ENCODE measurements around the gene GRIK4.

The GRIK4 gene

GRCh38 chr11:120511820-120512738 is 531 bp downstream of the GRIK4 start:
- H3K9ac ChIP-seq (ENCODE audit: low read length), result no peak overlapping the region
- H3K27me3 ChIP-seq (ENCODE audit: control insufficient read depth, insufficient read depth, low read length), result peaks cover 49% of the 10 kb centered on the region
- H3K4me1 ChIP-seq (ENCODE audit: control insufficient read depth, low read depth, low read length), result peaks cover 5% of the 10 kb centered on the region
- H3K27ac ChIP-seq (ENCODE audit: low read length), result no peak overlapping the region
- no peaks in the 10 kb centered on the region for H3K36me3 ChIP-seq (ENCODE audit: control insufficient read depth, low read depth, low read length)
- H3K4me3 ChIP-seq (ENCODE audit: low read length), result peak overlapping the region; percentile 45
- H3K9me3 ChIP-seq (ENCODE audit: control insufficient read depth, low read depth, low read length), result no peaks in the 10 kb centered on the region

GRCh38 chr11:120512739-120513435 is 1.3 kb downstream of the GRIK4 start:
- H3K9me3 ChIP-seq (ENCODE audit: control insufficient read depth, low read depth, low read length), result no peaks in the 10 kb centered on the region
- no peak overlapping the region for H3K9ac ChIP-seq (ENCODE audit: low read length)
- peaks cover 53% of the 10 kb centered on the region for H3K27me3 ChIP-seq (ENCODE audit: control insufficient read depth, insufficient read depth, low read length)
- H3K4me1 ChIP-seq (ENCODE audit: control insufficient read depth, low read depth, low read length), result peaks cover 10% of the 10 kb centered on the region
- no peak overlapping the region for H3K27ac ChIP-seq (ENCODE audit: low read length)
- H3K36me3 ChIP-seq (ENCODE audit: control insufficient read depth, low read depth, low read length), result no peaks in the 10 kb centered on the region
- H3K4me3 ChIP-seq (ENCODE audit: low read length), result no peak overlapping the region

GRCh38 chr11:120513436-120514315 is 2.1 kb downstream of the GRIK4 start:
- Histone ChIP-seq H3K9ac (ENCODE audit: low read length) (no peak overlapping the region), H3K36me3 (ENCODE audit: control insufficient read depth, low read depth, low read length) (no peaks in the 10 kb centered on the region), H3K27me3 (ENCODE audit: control insufficient read depth, insufficient read depth, low read length) (peaks cover 58% of the 10 kb centered on the region), H3K9me3 (ENCODE audit: control insufficient read depth, low read depth, low read length) (no peaks in the 10 kb centered on the region), H3K4me1 (ENCODE audit: control insufficient read depth, low read depth, low read length) (peaks cover 10% of the 10 kb centered on the region), H3K27ac (ENCODE audit: low read length) (no peak overlapping the region), H3K4me3 (ENCODE audit: low read length) (no peak overlapping the region)

- Histone ChIP-seq H3K9ac (ENCODE audit: low read length) (no peak overlapping the region), H3K4me3 (ENCODE audit: low read length) (no peak overlapping the region), H3K4me1 (ENCODE audit: control insufficient read depth, low read depth, low read length) (peaks cover 10% of the 10 kb centered on the region), H3K36me3 (ENCODE audit: control insufficient read depth, low read depth, low read length) (no peaks in the 10 kb centered on the region), H3K27ac (ENCODE audit: low read length) (no peak overlapping the region), H3K9me3 (ENCODE audit: control insufficient read depth, low read depth, low read length) (no peaks in the 10 kb centered on the region), H3K27me3 (ENCODE audit: control insufficient read depth, insufficient read depth, low read length) (peaks cover 54% of the 10 kb centered on the region)
Measured at GRCh38 chr11:120514541-120515121, 3.1 kb downstream of the GRIK4 start.

GRCh38 chr11:120515186-120515723 is 3.7 kb downstream of the GRIK4 start:
- no peak overlapping the region for H3K27ac ChIP-seq (ENCODE audit: low read length)
- no peak overlapping the region for H3K4me3 ChIP-seq (ENCODE audit: low read length)
- H3K9ac ChIP-seq (ENCODE audit: low read length), result no peak overlapping the region
- no peaks in the 10 kb centered on the region for H3K36me3 ChIP-seq (ENCODE audit: control insufficient read depth, low read depth, low read length)
- H3K9me3 ChIP-seq (ENCODE audit: control insufficient read depth, low read depth, low read length), result no peaks in the 10 kb centered on the region
- H3K4me1 ChIP-seq (ENCODE audit: control insufficient read depth, low read depth, low read length), result peaks cover 10% of the 10 kb centered on the region
- H3K27me3 ChIP-seq (ENCODE audit: control insufficient read depth, insufficient read depth, low read length), result peaks cover 48% of the 10 kb centered on the region

GRCh38 chr11:120516461-120517389 is 5.2 kb downstream of the GRIK4 start:
- Histone ChIP-seq H3K27me3 (ENCODE audit: control insufficient read depth, insufficient read depth, low read length) (peaks cover 47% of the 10 kb centered on the region), H3K36me3 (ENCODE audit: control insufficient read depth, low read depth, low read length) (no peaks in the 10 kb centered on the region), H3K4me3 (ENCODE audit: low read length) (no peak overlapping the region), H3K27ac (ENCODE audit: low read length) (no peak overlapping the region), H3K9ac (ENCODE audit: low read length) (no peak overlapping the region), H3K4me1 (ENCODE audit: control insufficient read depth, low read depth, low read length) (peaks cover 10% of the 10 kb centered on the region), H3K9me3 (ENCODE audit: control insufficient read depth, low read depth, low read length) (no peaks in the 10 kb centered on the region)

- H3K9ac ChIP-seq (ENCODE audit: low read length), result no peak overlapping the region
- H3K36me3 ChIP-seq (ENCODE audit: control insufficient read depth, low read depth, low read length), result no peaks in the 10 kb centered on the region
- peaks cover 10% of the 10 kb centered on the region for H3K4me1 ChIP-seq (ENCODE audit: control insufficient read depth, low read depth, low read length)
- H3K27ac ChIP-seq (ENCODE audit: low read length), result no peak overlapping the region
- no peaks in the 10 kb centered on the region for H3K9me3 ChIP-seq (ENCODE audit: control insufficient read depth, low read depth, low read length)
- H3K4me3 ChIP-seq (ENCODE audit: low read length), result no peak overlapping the region
- H3K27me3 ChIP-seq (ENCODE audit: control insufficient read depth, insufficient read depth, low read length), result peaks cover 42% of the 10 kb centered on the region
Measured at GRCh38 chr11:120517390-120517761, 5.8 kb downstream of the GRIK4 start.

GRCh38 chr11:120517801-120518291 is 6.3 kb downstream of the GRIK4 start:
- no peaks in the 10 kb centered on the region for H3K36me3 ChIP-seq (ENCODE audit: control insufficient read depth, low read depth, low read length)
- peaks cover 39% of the 10 kb centered on the region for H3K27me3 ChIP-seq (ENCODE audit: control insufficient read depth, insufficient read depth, low read length)
- no peak overlapping the region for H3K27ac ChIP-seq (ENCODE audit: low read length)
- H3K9ac ChIP-seq (ENCODE audit: low read length), result no peak overlapping the region
- no peaks in the 10 kb centered on the region for H3K9me3 ChIP-seq (ENCODE audit: control insufficient read depth, low read depth, low read length)
- H3K4me3 ChIP-seq (ENCODE audit: low read length), result no peak overlapping the region
- peaks cover 10% of the 10 kb centered on the region for H3K4me1 ChIP-seq (ENCODE audit: control insufficient read depth, low read depth, low read length)

GRCh38 chr11:120518356-120518755 is 6.8 kb downstream of the GRIK4 start:
- Histone ChIP-seq H3K27me3 (ENCODE audit: control insufficient read depth, insufficient read depth, low read length) (peaks cover 34% of the 10 kb centered on the region), H3K27ac (ENCODE audit: low read length) (no peak overlapping the region), H3K9me3 (ENCODE audit: control insufficient read depth, low read depth, low read length) (no peaks in the 10 kb centered on the region), H3K4me1 (ENCODE audit: control insufficient read depth, low read depth, low read length) (peaks cover 14% of the 10 kb centered on the region), H3K36me3 (ENCODE audit: control insufficient read depth, low read depth, low read length) (no peaks in the 10 kb centered on the region), H3K4me3 (ENCODE audit: low read length) (no peak overlapping the region), H3K9ac (ENCODE audit: low read length) (no peak overlapping the region)

GRCh38 chr11:120519474-120519873 is 7.9 kb downstream of the GRIK4 start:
- no peaks in the 10 kb centered on the region for H3K36me3 ChIP-seq (ENCODE audit: control insufficient read depth, low read depth, low read length)
- peaks cover 18% of the 10 kb centered on the region for H3K4me1 ChIP-seq (ENCODE audit: control insufficient read depth, low read depth, low read length)
- no peak overlapping the region for H3K9ac ChIP-seq (ENCODE audit: low read length)
- H3K4me3 ChIP-seq (ENCODE audit: low read length), result no peak overlapping the region
- no peak overlapping the region for H3K27ac ChIP-seq (ENCODE audit: low read length)
- peaks cover 25% of the 10 kb centered on the region for H3K27me3 ChIP-seq (ENCODE audit: control insufficient read depth, insufficient read depth, low read length)
- H3K9me3 ChIP-seq (ENCODE audit: control insufficient read depth, low read depth, low read length), result no peaks in the 10 kb centered on the region
